Endodermal cell (in vitro differentiated cells): ENCODE results near the gene ODAD3. TPM values are rescaled to one million over a fixed set of nuclear protein-coding genes. Genes with fewer than 3 reads are reported as not detected.
"Not testable (repeated sequence)": the region's sequence is repeated elsewhere in the genome, so short reads cannot be mapped to it uniquely, and the experiment has no call there.

Source experiments
- DNase-seq: peaks from one replicate; pipeline ENCODE4 v3.0.0-alpha.2; 2017
- H3K27ac ChIP-seq: 2 replicates; pipeline ENCODE4 v1.5.1; 2013; ENCODE audit warnings: mild to moderate bottlenecking, low read depth, low read length, moderate library complexity
- H3K27me3 ChIP-seq: 2 replicates; pipeline ENCODE4 v1.6.1; 2013; ENCODE audit warnings: mild to moderate bottlenecking, low read length, moderate library complexity; ENCODE audit not compliant: insufficient read depth, control insufficient read depth, poor library complexity, severe bottlenecking
- H3K36me3 ChIP-seq: 2 replicates; pipeline ENCODE4 v1.7.0; 2013; ENCODE audit warnings: mild to moderate bottlenecking, low read length, moderate library complexity; ENCODE audit not compliant: control insufficient read depth, insufficient read depth
- H3K4me1 ChIP-seq: one replicate; pipeline ENCODE4 v1.7.0; 2013; ENCODE audit warnings: low read length; ENCODE audit not compliant: control insufficient read depth, insufficient read depth
- H3K4me3 ChIP-seq: 2 replicates; pipeline ENCODE4 v1.5.1; 2013; ENCODE audit warnings: mild to moderate bottlenecking, low read length, moderate library complexity
- H3K9ac ChIP-seq: 2 replicates; pipeline ENCODE4 v1.6.1; 2013; ENCODE audit warnings: mild to moderate bottlenecking, low read length, moderate library complexity; ENCODE audit not compliant: poor library complexity, severe bottlenecking; ENCODE audit errors: extremely low read depth
- H3K9me3 ChIP-seq: 2 replicates; pipeline ENCODE4 v1.6.1; 2013; ENCODE audit warnings: mild to moderate bottlenecking, low read length, moderate library complexity; ENCODE audit not compliant: control insufficient read depth
- H3K27ac Mint-ChIP-seq: 2 replicates; pipeline ENCODE4 v1.8.0; 2020; ENCODE audit warnings: mixed read lengths
- H3K27me3 Mint-ChIP-seq: 2 replicates; pipeline ENCODE4 v1.8.0; 2021; ENCODE audit warnings: mild to moderate bottlenecking, mixed read lengths; ENCODE audit not compliant: insufficient read depth
- H3K36me3 Mint-ChIP-seq: 2 replicates; pipeline ENCODE4 v1.8.0; 2020; ENCODE audit warnings: low read depth, mixed read lengths
- H3K4me1 Mint-ChIP-seq: 2 replicates; pipeline ENCODE4 v1.8.0; 2020; ENCODE audit warnings: mixed read lengths
- H3K4me3 Mint-ChIP-seq: 2 replicates; pipeline ENCODE4 v1.8.0; 2020; ENCODE audit warnings: mild to moderate bottlenecking, moderate library complexity, mixed read lengths
- H3K9me3 Mint-ChIP-seq: 2 replicates; pipeline ENCODE4 v1.8.0; 2020; ENCODE audit warnings: mild to moderate bottlenecking, mixed read lengths
- CTCF ChIP-seq: fragments of 200-600 bp; sonication (generic); conservative IDR thresholded peaks from 2 replicates; pipeline ENCODE4 v1.5.0; 2021; ENCODE audit warnings: antibody characterized with exemption, mild to moderate bottlenecking
- WGBS, 2 experiments: methylation state at CpG; one replicate each; pipeline versions ENCODE4 v1.1.5 to v1.1.7; 2013; ENCODE audit warnings: missing lambda C conversion rate in 2 of 2, mixed read lengths in 1 of 2; ENCODE audit not compliant: insufficient coverage in 1 of 2, insufficient read length in 1 of 2; 5-methylcytosine and 5-hydroxymethylcytosine counted together
- total RNA-seq, 2 donors: library from RNA; stranded (reverse); fragmentation: NEBNext Ultra II Directional in 1 of 2; extraction: Animal tissue kit (Norgen Biotek cat#: 25700) in 1 of 2; gene quantifications; 2 replicates in 1 of 2; 3 replicates in 1 of 2; pipeline ENCODE4 v1.2.1, GENCODE V29; 2021

The ODAD3 gene
- total RNA-seq, 2 donors from 2014 or later, result 0.88 to 2.4 TPM

GRCh38 chr19:11475861-11476260 lies 40.9 kb upstream of the ODAD3 start:
- WGBS, 2 experiments, result 89 to 91% methylated on average over 8 of the region's 8 CpGs
- no peak overlapping the region for H3K4me3 ChIP-seq
- Mint-ChIP-seq H3K4me1 (no peaks in the 10 kb centered on the region), H3K9me3 (no peaks in the 10 kb centered on the region), H3K27ac (no peak overlapping the region), H3K36me3 (no peaks in the 10 kb centered on the region), H3K27me3 (peaks cover 63% of the 10 kb centered on the region), H3K4me3 (no peak overlapping the region)
- no peak for TF ChIP-seq CTCF
- H3K27me3 ChIP-seq, result peaks cover 56% of the 10 kb centered on the region
- no peaks in the 10 kb centered on the region for H3K4me1 ChIP-seq
- no peak overlapping the region for H3K27ac ChIP-seq
- H3K36me3 ChIP-seq, result no peaks in the 10 kb centered on the region
- H3K9ac ChIP-seq, result no peak overlapping the region
- H3K9me3 ChIP-seq, result no peaks in the 10 kb centered on the region
- DNase-seq, result no peak

- H3K27me3 Mint-ChIP-seq, result peaks cover 60% of the 10 kb centered on the region
- H3K9ac ChIP-seq, H3K9me3 Mint-ChIP-seq, H3K4me1 Mint-ChIP-seq, H3K9me3 ChIP-seq, H3K27ac Mint-ChIP-seq, H3K36me3 Mint-ChIP-seq, H3K4me3 Mint-ChIP-seq, H3K36me3 ChIP-seq, H3K27ac ChIP-seq, DNase-seq, H3K4me3 ChIP-seq, H3K4me1 ChIP-seq: not testable (repeated sequence)
- WGBS, 2 experiments, result 90 to 93% methylated on average over 3 of the region's 3 CpGs
- peaks cover 51% of the 10 kb centered on the region for H3K27me3 ChIP-seq
Measured at GRCh38 chr19:11475343-11475742, 40.4 kb upstream of the ODAD3 start.

GRCh38 chr19:11473725-11474124 lies 38.8 kb upstream of the ODAD3 start:
- DNase-seq, result no peak
- Mint-ChIP-seq H3K4me3 (no peak overlapping the region), H3K9me3 (no peaks in the 10 kb centered on the region), H3K27me3 (peaks cover 48% of the 10 kb centered on the region), H3K36me3 (no peaks in the 10 kb centered on the region), H3K27ac (no peak overlapping the region), H3K4me1 (no peaks in the 10 kb centered on the region)
- Histone ChIP-seq H3K36me3 (no peaks in the 10 kb centered on the region), H3K27me3 (peaks cover 35% of the 10 kb centered on the region), H3K4me1 (no peaks in the 10 kb centered on the region), H3K9me3 (no peaks in the 10 kb centered on the region), H3K4me3 (no peak overlapping the region), H3K27ac (no peak overlapping the region), H3K9ac (no peak overlapping the region)
- no peak for TF ChIP-seq CTCF
- 86 to 97% methylated on average over 3 of the region's 4 CpGs for WGBS, 2 experiments

- not testable (repeated sequence) for H3K4me3 Mint-ChIP-seq, H3K27me3 ChIP-seq, H3K36me3 ChIP-seq, H3K4me1 Mint-ChIP-seq, H3K9ac ChIP-seq, DNase-seq, H3K36me3 Mint-ChIP-seq, H3K4me1 ChIP-seq, H3K9me3 Mint-ChIP-seq, H3K27me3 Mint-ChIP-seq, H3K27ac ChIP-seq, H3K4me3 ChIP-seq, H3K9me3 ChIP-seq, H3K27ac Mint-ChIP-seq
- WGBS, 2 experiments, result 85 to 86% methylated on average over 7 to 8 of the region's 8 CpGs
Measured at GRCh38 chr19:11468266-11468845, 33.4 kb upstream of the ODAD3 start.
